ENCODE data around the gene RCHY1.
"Not testable (repeated sequence)": the region's sequence is repeated elsewhere in the genome, so short reads cannot be mapped to it uniquely, and the experiment has no call there.

The RCHY1 gene

GRCh38 chr4:75514131-75514948 is at the start of gene RCHY1, which contains the start of gene THAP6:
RCHY1 (minus strand) TSS chr4:75514403; CDS start chr4:75514286, 117 bp downstream.
THAP6 (plus strand) TSS chr4:75514473; CDS start chr4:75515453, 980 bp downstream.
- DNase-seq, result peak; percentile 77

- DNase-seq, result no peak
Measured at GRCh38 chr4:75561789-75562188, 47.6 kb upstream of the RCHY1 start.

- no peak for DNase-seq
Measured at GRCh38 chr4:75557696-75558095, 43.5 kb upstream of the RCHY1 start.

- no peak for DNase-seq
Measured at GRCh38 chr4:75555294-75556164, 41.3 kb upstream of the RCHY1 start, which contains the start of gene ODAPH. ODAPH (plus strand) TSS chr4:75556066; CDS start chr4:75556083, 17 bp downstream.

- no peak for DNase-seq
Measured at GRCh38 chr4:75552452-75552851, 38.2 kb upstream of the RCHY1 start.

- DNase-seq, result no peak
Measured at GRCh38 chr4:75549019-75549418, 34.8 kb upstream of the RCHY1 start.

GRCh38 chr4:75547647-75548387 is 33.6 kb upstream of the RCHY1 start:
- DNase-seq, result no peak

- DNase-seq, result no peak
Measured at GRCh38 chr4:75545526-75545925, 31.3 kb upstream of the RCHY1 start.

- DNase-seq, result no peak
Measured at GRCh38 chr4:75544870-75545269, 30.7 kb upstream of the RCHY1 start.

GRCh38 chr4:75544220-75544619 is 30.0 kb upstream of the RCHY1 start:
- DNase-seq, result not testable (repeated sequence)

GRCh38 chr4:75542824-75543223 is 28.6 kb upstream of the RCHY1 start:
- no peak for DNase-seq

GRCh38 chr4:75537308-75537707 is 23.1 kb upstream of the RCHY1 start:
- DNase-seq, result not testable (repeated sequence)

GRCh38 chr4:75533926-75534325 is 19.7 kb upstream of the RCHY1 start:
- not testable (repeated sequence) for DNase-seq

- not testable (repeated sequence) for DNase-seq
Measured at GRCh38 chr4:75533339-75533887, 19.2 kb upstream of the RCHY1 start.

- not testable (repeated sequence) for DNase-seq
Measured at GRCh38 chr4:75531536-75532143, 17.4 kb upstream of the RCHY1 start.

GRCh38 chr4:75530556-75531322 is 16.5 kb upstream of the RCHY1 start:
- no peak for DNase-seq

GRCh38 chr4:75527482-75527881 is 13.3 kb upstream of the RCHY1 start:
- no peak for DNase-seq

- no peak for DNase-seq
Measured at GRCh38 chr4:75525910-75526309, 11.7 kb upstream of the RCHY1 start.

- no peak for DNase-seq
Measured at GRCh38 chr4:75525086-75525485, 10.9 kb upstream of the RCHY1 start.

GRCh38 chr4:75519452-75519851 is 5.2 kb upstream of the RCHY1 start:
- DNase-seq, result not testable (repeated sequence)

GRCh38 chr4:75516144-75516543 is 1.9 kb upstream of the RCHY1 start:
- no peak for DNase-seq
